Mesodermal cell (in vitro differentiated cells): ENCODE data around the gene EAPP.
"Not testable (repeated sequence)": the region's sequence is repeated elsewhere in the genome, so short reads cannot be mapped to it uniquely, and the experiment has no call there.

Experiments used
- H3K27ac ChIP-seq: 2 replicates; pipeline ENCODE4 v1.7.0; 2013; ENCODE audit warnings: mild to moderate bottlenecking, low read depth, low read length, moderate library complexity; ENCODE audit not compliant: severe bottlenecking
- H3K36me3 ChIP-seq: 2 replicates; pipeline ENCODE4 v1.7.1; 2013; ENCODE audit warnings: mild to moderate bottlenecking, low read length, moderate library complexity; ENCODE audit not compliant: control insufficient read depth, insufficient read depth
- H3K4me1 ChIP-seq: one replicate; pipeline ENCODE4 v1.7.1; 2013; ENCODE audit warnings: mild to moderate bottlenecking, low read length; ENCODE audit not compliant: insufficient read depth, control insufficient read depth, poor library complexity, severe bottlenecking
- H3K4me3 ChIP-seq: 2 replicates; pipeline ENCODE4 v1.7.0; 2013; ENCODE audit warnings: low read length, control low read depth, mild to moderate bottlenecking; ENCODE audit not compliant: insufficient read depth, poor library complexity, severe bottlenecking; ENCODE audit errors: extremely low read depth
- H3K9me3 ChIP-seq: 2 replicates; pipeline ENCODE4 v1.7.1; 2013; ENCODE audit warnings: mild to moderate bottlenecking, low read length, moderate library complexity; ENCODE audit not compliant: control insufficient read depth
- WGBS, 2 experiments: methylation state at CpG; one replicate each; pipeline ENCODE4 v1.1.5; 2013; ENCODE audit warnings: missing lambda C conversion rate in 2 of 2; ENCODE audit not compliant: insufficient coverage in 2 of 2; 5-methylcytosine and 5-hydroxymethylcytosine counted together

EAPP gene

DNA sequence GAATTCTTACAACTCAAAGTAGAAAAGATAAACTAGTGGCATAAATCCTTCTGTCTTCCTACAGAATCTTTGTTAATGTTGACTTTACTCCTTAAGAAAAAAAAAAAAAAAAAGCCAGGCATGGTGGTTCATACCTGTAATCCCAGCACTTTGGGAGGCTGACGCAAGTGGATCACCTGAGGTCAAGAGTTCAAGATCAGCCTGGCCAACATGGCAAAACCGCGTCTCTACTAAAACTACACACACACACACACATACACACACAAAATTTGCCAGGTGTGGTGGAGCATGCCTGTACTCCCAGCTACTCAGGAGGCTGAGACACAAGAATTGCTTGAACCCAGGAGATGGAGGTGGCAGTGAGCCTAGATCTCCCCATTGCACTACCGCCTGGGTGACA lies 59.8 kb downstream of the EAPP start:
- H3K4me3 ChIP-seq, result no peak overlapping the region
- no peaks in the 10 kb centered on the region for H3K9me3 ChIP-seq
- no peaks in the 10 kb centered on the region for H3K4me1 ChIP-seq
- 71 to 75% methylated on average over 1 of the region's 4 CpGs for WGBS, 2 experiments
- H3K27ac ChIP-seq, result no peak overlapping the region
- H3K36me3 ChIP-seq, result no peaks in the 10 kb centered on the region

DNA sequence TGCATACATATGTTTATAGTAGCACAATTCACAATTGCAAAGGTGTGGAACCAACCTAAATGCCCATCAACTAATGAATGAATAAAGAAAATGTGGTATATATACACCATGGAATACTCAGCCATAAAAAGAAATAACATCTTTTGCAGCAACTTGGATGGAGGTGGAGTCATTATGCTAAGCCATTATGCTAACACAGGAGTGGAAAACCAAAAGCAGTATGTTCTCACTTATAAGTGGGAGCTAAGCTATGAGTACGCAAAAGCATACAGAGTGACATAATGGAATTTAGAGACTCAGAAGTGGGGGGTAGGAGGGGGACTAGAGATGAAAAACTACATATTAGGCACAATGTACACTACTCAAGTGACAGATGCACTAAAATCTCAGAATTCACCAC lies 61.2 kb downstream of the EAPP start:
- H3K9me3 ChIP-seq, result no peaks in the 10 kb centered on the region
- no peak overlapping the region for H3K4me3 ChIP-seq
- no peaks in the 10 kb centered on the region for H3K36me3 ChIP-seq
- no CpG with 5 or more reads among the region's 1 CpG for WGBS, 2 experiments
- no peaks in the 10 kb centered on the region for H3K4me1 ChIP-seq
- H3K27ac ChIP-seq, result no peak overlapping the region

DNA sequence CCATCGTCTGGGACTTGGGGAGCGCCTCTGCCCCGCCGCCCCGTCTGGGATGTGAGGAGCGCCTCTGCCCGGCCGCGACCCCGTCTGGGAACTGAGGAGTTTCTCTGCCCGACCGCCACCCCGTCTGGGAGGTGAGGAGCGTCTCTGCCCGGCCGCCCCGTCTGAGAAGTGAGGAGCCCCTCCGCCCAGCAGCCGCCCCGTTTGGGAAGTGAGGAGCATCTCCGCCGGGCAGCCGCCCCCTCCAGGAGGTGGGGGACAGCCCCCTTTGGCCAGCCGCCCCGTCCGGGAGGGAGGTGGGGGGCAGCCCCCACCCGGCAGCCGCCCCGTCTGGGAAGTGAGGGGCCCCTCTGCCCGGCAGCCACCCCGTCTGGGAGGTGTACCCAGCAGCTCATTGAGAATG lies 63.5 kb downstream of the EAPP start:
- H3K36me3 ChIP-seq, H3K9me3 ChIP-seq, H3K27ac ChIP-seq, H3K4me3 ChIP-seq, H3K4me1 ChIP-seq: not testable (repeated sequence)
- 60 to 95% methylated on average over 1 to 12 of the region's 31 CpGs for WGBS, 2 experiments

DNA sequence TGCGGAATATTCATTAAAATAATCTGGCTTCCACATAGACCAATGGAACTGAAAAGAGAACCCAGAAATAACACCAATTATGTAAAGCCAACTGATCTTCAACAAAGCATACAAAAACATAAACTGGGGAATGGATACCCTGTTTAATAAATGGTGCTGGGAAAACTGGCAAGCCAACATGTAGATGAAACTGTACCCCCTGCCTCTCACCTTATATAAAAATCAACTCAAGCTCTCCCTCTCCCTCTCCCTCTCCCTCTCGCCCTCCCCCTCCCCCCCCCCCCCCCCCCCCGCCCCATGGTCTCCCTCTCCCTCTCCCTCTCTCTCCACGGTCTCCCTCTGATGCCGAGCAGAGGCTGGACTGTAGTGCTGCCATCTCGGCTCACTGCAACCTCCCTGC lies 64.3 kb downstream of the EAPP start:
- WGBS, 2 experiments, result 84 to 100% methylated on average over 2 of the region's 6 CpGs
- H3K27ac ChIP-seq, result no peak overlapping the region
- no peaks in the 10 kb centered on the region for H3K9me3 ChIP-seq
- H3K4me3 ChIP-seq, result no peak overlapping the region
- H3K36me3 ChIP-seq, result no peaks in the 10 kb centered on the region
- H3K4me1 ChIP-seq, result no peaks in the 10 kb centered on the region

DNA sequence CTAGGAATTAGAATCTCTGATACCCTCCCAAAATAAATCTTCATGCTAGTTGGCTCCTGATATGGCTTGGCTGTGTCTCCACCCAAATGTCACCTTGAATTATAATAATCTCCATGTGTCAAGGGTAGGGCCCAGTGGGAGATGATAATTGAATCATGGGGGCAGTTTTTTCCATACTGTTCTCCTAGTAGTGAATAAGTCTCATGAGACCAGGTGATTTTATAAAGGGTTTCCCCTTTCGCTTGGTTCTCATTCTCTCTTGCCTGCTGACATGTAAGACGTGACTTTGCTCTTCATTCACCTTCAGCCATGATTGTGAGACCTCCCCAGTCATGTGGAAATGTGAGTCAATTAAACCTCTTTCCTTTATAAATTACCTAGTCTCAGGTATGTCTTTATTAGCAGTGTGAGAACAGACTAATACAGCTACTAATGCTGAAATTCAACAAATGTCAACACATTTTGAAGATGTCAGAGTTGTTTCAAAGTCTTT lies 65.3 kb downstream of the EAPP start:
- Histone ChIP-seq H3K4me1 (no peaks in the 10 kb centered on the region), H3K36me3 (no peaks in the 10 kb centered on the region), H3K27ac (no peak overlapping the region), H3K4me3 (no peak overlapping the region), H3K9me3 (no peaks in the 10 kb centered on the region)
- 86% methylated on average over 1 to 2 of the region's 2 CpGs for WGBS, 2 experiments

DNA sequence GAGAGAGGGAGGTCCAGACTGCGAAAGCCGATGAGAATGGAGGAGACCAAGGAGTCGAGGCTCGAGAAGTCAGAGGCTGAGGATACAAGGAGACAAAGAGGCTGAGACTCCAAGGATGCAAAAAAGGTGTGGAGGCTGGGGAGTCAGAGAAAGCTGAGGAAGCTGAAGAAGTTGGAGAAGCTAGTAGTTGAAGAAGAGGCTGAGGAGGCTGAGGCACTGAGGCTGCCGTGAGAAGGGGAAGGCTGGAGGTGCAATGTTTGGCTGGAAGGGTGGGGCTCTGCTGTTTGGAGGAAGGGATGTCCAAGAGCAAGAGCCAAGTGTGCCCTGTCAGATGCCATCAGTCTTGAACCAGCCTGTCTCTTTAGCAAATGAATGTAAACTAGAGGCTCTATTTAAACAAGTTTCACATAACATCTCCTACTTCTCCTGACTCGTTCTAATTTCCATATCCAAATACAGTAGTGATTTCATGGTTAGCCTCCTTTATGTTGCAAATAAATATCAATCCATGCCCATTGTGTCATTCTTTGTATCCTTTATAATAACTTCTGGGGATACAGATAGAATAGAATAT lies 66.7 kb downstream of the EAPP start:
- Histone ChIP-seq H3K36me3 (no peaks in the 10 kb centered on the region), H3K9me3 (no peaks in the 10 kb centered on the region), H3K4me1 (no peaks in the 10 kb centered on the region), H3K27ac (no peak overlapping the region), H3K4me3 (no peak overlapping the region)
- WGBS, 2 experiments, result 80 to 86% methylated on average over 5 to 6 of the region's 6 CpGs

DNA sequence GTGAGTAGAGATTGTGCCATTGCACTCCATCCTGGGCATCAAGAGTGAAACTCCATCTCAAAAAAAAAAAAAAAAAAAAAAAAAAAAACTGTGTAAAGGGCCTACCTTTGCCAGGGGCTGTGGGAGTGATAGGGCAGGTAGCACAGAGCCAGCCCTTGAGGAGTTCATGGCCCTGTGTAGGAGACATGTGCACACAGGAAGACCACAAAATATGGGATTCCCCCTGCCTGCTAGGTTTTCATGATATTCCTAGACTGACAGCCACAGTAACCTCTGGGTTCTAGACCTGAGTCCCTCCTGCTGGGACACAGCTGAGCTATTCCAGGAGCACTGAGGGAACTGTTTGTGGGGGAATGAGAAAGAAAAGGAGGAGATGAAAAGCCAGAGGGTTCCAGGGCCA lies 69.2 kb downstream of the EAPP start:
- H3K36me3 ChIP-seq, result no peaks in the 10 kb centered on the region
- no peaks in the 10 kb centered on the region for H3K4me1 ChIP-seq
- no peak overlapping the region for H3K4me3 ChIP-seq
- no peak overlapping the region for H3K27ac ChIP-seq
- no peaks in the 10 kb centered on the region for H3K9me3 ChIP-seq

DNA sequence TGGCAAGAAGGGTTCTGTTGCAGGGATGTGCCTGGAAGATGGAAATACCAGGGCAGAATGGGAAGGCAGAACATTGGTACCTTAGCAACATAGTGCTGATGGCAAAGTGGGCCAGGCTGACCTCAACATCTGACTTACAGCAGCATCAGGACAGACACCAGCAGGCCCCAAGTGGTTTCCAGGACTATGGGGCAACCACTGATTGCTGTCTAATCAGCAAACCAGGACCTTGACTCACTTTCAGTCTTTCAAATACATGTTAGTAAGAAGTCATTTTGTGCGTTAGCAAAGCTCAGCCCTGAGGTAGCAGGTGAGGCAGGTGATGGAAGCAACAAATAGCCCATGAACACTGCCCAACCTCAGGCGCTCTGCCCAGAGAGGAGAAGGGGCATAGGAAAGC lies 72.8 kb downstream of the EAPP start:
- Histone ChIP-seq H3K27ac (no peak overlapping the region), H3K4me1 (peaks cover 2% of the 10 kb centered on the region), H3K36me3 (no peaks in the 10 kb centered on the region), H3K4me3 (no peak overlapping the region), H3K9me3 (no peaks in the 10 kb centered on the region)
- 100% methylated on average over 1 to 2 of the region's 2 CpGs for WGBS, 2 experiments
